CD8-positive, alpha-beta memory T cell (primary cell): ENCODE data around the gene KLK3. TPM values are rescaled to one million over a fixed set of nuclear protein-coding genes. Genes with fewer than 3 reads are reported as not detected.

Experiments
- CTCF ChIA-PET: fragments of 350-600 bp; sonication (Branson Sonifier 250); formaldehyde crosslinking; loops from one replicate; lab custom pipeline; 2021; ENCODE audit warnings: antibody characterized with exemption; lab: Charles Lee
- POLR2A ChIA-PET: fragments of 350-600 bp; sonication (Branson Sonifier 250); formaldehyde crosslinking; loops from one replicate; lab custom pipeline; 2021; ENCODE audit warnings: antibody characterized with exemption; lab: Charles Lee
- DNase-seq, 5 donors: peaks; one replicate each; pipeline versions ENCODE4 v3.0.0 to v3.0.0-alpha.2; 2020 to 2022; ENCODE audit warnings: mixed read lengths in 1 of 5
- H3K27ac ChIP-seq: one replicate; pipeline ENCODE4 v1.7.0; 2013; ENCODE audit warnings: low read depth, mild to moderate bottlenecking, low read length, moderate library complexity
- H3K27me3 ChIP-seq: 2 replicates; pipeline ENCODE4 v1.7.0; 2013; ENCODE audit warnings: low read length, mild to moderate bottlenecking; ENCODE audit not compliant: insufficient read depth, poor library complexity, severe bottlenecking
- H3K36me3 ChIP-seq: 2 replicates; pipeline ENCODE4 v1.7.0; 2013; ENCODE audit warnings: mild to moderate bottlenecking, low read length, moderate library complexity; ENCODE audit not compliant: insufficient read depth
- H3K4me1 ChIP-seq: 2 replicates; pipeline ENCODE4 v1.7.0; 2013; ENCODE audit warnings: mild to moderate bottlenecking, low read length, moderate library complexity; ENCODE audit not compliant: insufficient read depth
- H3K4me3 ChIP-seq: 2 replicates; pipeline ENCODE4 v1.7.0; 2013; ENCODE audit warnings: mild to moderate bottlenecking, low read length
- H3K9me3 ChIP-seq: 2 replicates; pipeline ENCODE4 v1.7.0; 2013; ENCODE audit warnings: mild to moderate bottlenecking, low read length
- H3K27ac Mint-ChIP-seq, 8 donors: one replicate each; pipeline ENCODE4 v1.8.0; 2020 to 2021; ENCODE audit warnings: mixed read lengths in 8 of 8, mild to moderate bottlenecking in 6 of 8, inconsistent platforms in 3 of 8, moderate library complexity in 3 of 8
- H3K27me3 Mint-ChIP-seq, 2 donors: one replicate each; pipeline ENCODE4 v1.8.0; 2020 to 2021; ENCODE audit warnings: mixed read lengths in 2 of 2, mild to moderate bottlenecking in 1 of 2, moderate library complexity in 1 of 2
- H3K36me3 Mint-ChIP-seq, 3 donors: one replicate each; pipeline ENCODE4 v1.8.0; 2020 to 2021; ENCODE audit warnings: mixed read lengths in 3 of 3, inconsistent platforms in 1 of 3, mild to moderate bottlenecking in 1 of 3
- H3K4me1 Mint-ChIP-seq, 3 donors: one replicate each; pipeline ENCODE4 v1.8.0; 2020 to 2021; ENCODE audit warnings: mixed read lengths in 3 of 3, inconsistent platforms in 1 of 3, mild to moderate bottlenecking in 1 of 3
- H3K4me3 Mint-ChIP-seq, 7 donors: one replicate each; pipeline ENCODE4 v1.8.0; 2020 to 2021; ENCODE audit warnings: mixed read lengths in 7 of 7, mild to moderate bottlenecking in 6 of 7, moderate library complexity in 4 of 7, inconsistent platforms in 2 of 7
- H3K9me3 Mint-ChIP-seq, 5 donors: one replicate each; pipeline ENCODE4 v1.8.0; 2020 to 2022; ENCODE audit warnings: mixed read lengths in 5 of 5, mild to moderate bottlenecking in 3 of 5, moderate library complexity in 2 of 5, inconsistent platforms in 1 of 5
- polyA plus RNA-seq: library from polyadenylated mRNA; unstranded; fragments of 300-500 nt; fragmentation: Illumina TruSeq; gene quantifications from one replicate; pipeline ENCODE4 v1.2.3, GENCODE V29; 2021
- total RNA-seq, 2 experiments: library from RNA; stranded (reverse); gene quantifications; one replicate each; pipeline ENCODE4 v1.2.3, GENCODE V29; 2021

KLK3 gene
- total and polyA plus RNA-seq, 3 experiments from 2014 or later = not detected

DNA sequence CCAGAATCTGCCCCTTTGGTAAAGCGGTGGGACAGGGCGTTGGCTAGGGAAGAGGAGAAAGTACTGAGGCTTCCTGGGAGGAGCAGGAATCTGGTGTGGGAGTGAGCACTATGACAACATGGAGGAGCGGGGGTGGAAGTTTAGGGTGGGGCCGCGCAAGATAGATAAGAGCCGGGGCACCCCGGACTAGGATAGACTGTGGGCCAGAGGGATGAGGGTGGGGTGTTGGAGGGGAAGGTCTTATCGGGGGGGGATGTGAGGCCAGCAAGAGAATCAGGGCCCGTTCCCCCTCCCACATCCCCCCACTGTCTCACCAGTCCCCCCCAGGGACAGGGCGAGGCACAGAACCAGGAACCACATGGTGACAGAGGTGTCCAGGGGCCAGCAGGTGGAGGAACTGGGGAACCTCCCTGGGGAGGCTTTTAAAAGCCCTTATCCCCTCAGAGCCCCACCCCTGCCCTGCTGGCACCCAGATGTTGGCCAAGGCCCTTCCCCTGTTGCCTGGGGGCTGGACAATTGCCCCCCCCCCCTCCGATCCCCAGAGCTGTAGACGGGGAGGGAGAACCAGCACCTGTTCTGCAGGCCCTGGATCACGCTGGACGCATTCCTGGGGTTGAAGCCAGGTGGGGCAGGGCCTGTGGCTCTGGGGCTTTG is 31.2 kb upstream of the KLK3 start, which contains the start of gene KLK1:
Gene KLK1 (minus strand): TSS at position 399 of the 654 bp plus-strand sequence. CDS start 39 bp downstream, at position 360.
- Histone ChIP-seq H3K9me3 (no peaks in the 10 kb centered on the region), H3K27me3 (peaks cover 20% of the 10 kb centered on the region), H3K36me3 (no peaks in the 10 kb centered on the region), H3K4me1 (peaks cover 5% of the 10 kb centered on the region), H3K27ac (peak within 1 kb of the TSS; percentile 57), H3K4me3 (no peak within 1 kb of the TSS)
- no peak within 1 kb of the TSS for H3K4me3 Mint-ChIP-seq
- H3K27me3 Mint-ChIP-seq = peaks cover 27 to 73% of the 10 kb centered on the region in 2 donors
- H3K36me3 Mint-ChIP-seq = peaks cover 0 to 5% (median 0%) of the 10 kb centered on the region in 3 donors
- DNase-seq = no peak
- ChIA-PET CTCF (no interaction called here), POLR2A (no interaction called here)
- peak within 1 kb of the TSS in 1 of 8 donors; percentile 30 for H3K27ac Mint-ChIP-seq
- H3K9me3 Mint-ChIP-seq = peaks cover 0 to 2% (median 0%) of the 10 kb centered on the region in 5 donors
- peaks cover 11 to 21% (median 12%) of the 10 kb centered on the region in 3 donors for H3K4me1 Mint-ChIP-seq

- H3K27me3 ChIP-seq = peaks cover 4% of the 10 kb centered on the region
- H3K9me3 ChIP-seq = no peaks in the 10 kb centered on the region
- no peak overlapping the region for H3K27ac ChIP-seq
- no peak overlapping the region for H3K4me3 ChIP-seq
- no peaks in the 10 kb centered on the region for H3K36me3 ChIP-seq
- Mint-ChIP-seq H3K9me3 (no peaks in the 10 kb centered on the region), H3K27ac (no peak overlapping the region), H3K4me3 (no peak overlapping the region), H3K4me1 (no peaks in the 10 kb centered on the region), H3K36me3 (peaks cover 0 to 5% (median 0%) of the 10 kb centered on the region in 3 donors), H3K27me3 (peaks cover 12 to 57% of the 10 kb centered on the region in 2 donors)
- no peaks in the 10 kb centered on the region for H3K4me1 ChIP-seq
- ChIA-PET POLR2A (no interaction called here), CTCF (no interaction called here)
- no peak for DNase-seq
Measured at GRCh38 chr19:50826492-50827240, 28.0 kb upstream of the KLK3 start.

GRCh38 chr19:50827476-50827875 is 27.2 kb upstream of the KLK3 start:
- peaks cover 14 to 53% of the 10 kb centered on the region in 2 donors for H3K27me3 Mint-ChIP-seq
- ChIA-PET POLR2A (no interaction called here), CTCF (no interaction called here)
- peak overlapping the region in 1 of 8 donors; percentile 32 for H3K27ac Mint-ChIP-seq
- H3K9me3 Mint-ChIP-seq = no peaks in the 10 kb centered on the region
- no peak for DNase-seq
- no peak overlapping the region for H3K4me3 Mint-ChIP-seq
- H3K36me3 Mint-ChIP-seq = peaks cover 0 to 2% (median 0%) of the 10 kb centered on the region in 3 donors
- H3K27ac ChIP-seq = no peak overlapping the region
- no peaks in the 10 kb centered on the region for H3K4me1 Mint-ChIP-seq
- H3K27me3 ChIP-seq = no peaks in the 10 kb centered on the region
- no peaks in the 10 kb centered on the region for H3K9me3 ChIP-seq
- no peaks in the 10 kb centered on the region for H3K36me3 ChIP-seq
- H3K4me3 ChIP-seq = no peak overlapping the region
- H3K4me1 ChIP-seq = no peaks in the 10 kb centered on the region

- H3K9me3 ChIP-seq = no peaks in the 10 kb centered on the region
- H3K4me1 Mint-ChIP-seq = peaks cover 0 to under 1% (median 0%) of the 10 kb centered on the region in 3 donors
- no peak overlapping the region for H3K4me3 Mint-ChIP-seq
- no peaks in the 10 kb centered on the region for H3K36me3 ChIP-seq
- no peak overlapping the region for H3K4me3 ChIP-seq
- no peak for DNase-seq
- H3K27me3 Mint-ChIP-seq = peaks cover 17 to 53% of the 10 kb centered on the region in 2 donors
- ChIA-PET CTCF (no interaction called here), POLR2A (no interaction called here)
- H3K27me3 ChIP-seq = no peaks in the 10 kb centered on the region
- no peaks in the 10 kb centered on the region for H3K9me3 Mint-ChIP-seq
- no peaks in the 10 kb centered on the region for H3K36me3 Mint-ChIP-seq
- H3K27ac ChIP-seq = no peak overlapping the region
- H3K4me1 ChIP-seq = no peaks in the 10 kb centered on the region
- no peak overlapping the region for H3K27ac Mint-ChIP-seq
Measured at GRCh38 chr19:50829801-50830200, 24.9 kb upstream of the KLK3 start.

GRCh38 chr19:50830266-50831025 is 24.3 kb upstream of the KLK3 start:
- ChIA-PET POLR2A (no interaction called here), CTCF (no interaction called here)
- H3K27ac Mint-ChIP-seq = no peak overlapping the region
- no peak for DNase-seq
- peaks cover 3 to 7% (median 5%) of the 10 kb centered on the region in 3 donors for H3K4me1 Mint-ChIP-seq
- peaks cover 4% of the 10 kb centered on the region for H3K27me3 ChIP-seq
- peaks cover 6% of the 10 kb centered on the region for H3K4me1 ChIP-seq
- H3K27me3 Mint-ChIP-seq = peaks cover 21 to 59% of the 10 kb centered on the region in 2 donors
- H3K4me3 ChIP-seq = no peak overlapping the region
- H3K9me3 Mint-ChIP-seq = no peaks in the 10 kb centered on the region
- no peaks in the 10 kb centered on the region for H3K36me3 ChIP-seq
- H3K27ac ChIP-seq = no peak overlapping the region
- no peak overlapping the region for H3K4me3 Mint-ChIP-seq
- H3K36me3 Mint-ChIP-seq = no peaks in the 10 kb centered on the region
- no peaks in the 10 kb centered on the region for H3K9me3 ChIP-seq

DNA sequence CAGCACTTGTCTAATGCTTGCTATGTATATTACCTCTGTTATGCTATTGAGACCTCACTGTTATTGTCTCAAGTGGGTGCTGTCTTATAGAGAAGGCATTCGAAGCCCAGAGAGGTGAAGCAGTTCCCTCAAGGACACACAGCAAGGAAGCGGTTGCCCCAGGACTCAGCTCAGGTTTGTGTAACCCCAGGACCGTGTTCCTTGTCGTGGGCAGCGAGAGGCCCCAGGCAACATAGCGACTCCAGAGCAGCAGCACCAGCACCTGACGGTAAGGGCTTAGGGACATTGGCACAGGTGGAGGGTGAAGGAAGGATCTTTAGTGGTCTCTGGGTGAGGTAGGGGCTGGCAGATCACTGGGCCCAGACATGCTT is 23.7 kb upstream of the KLK3 start:
- H3K27ac ChIP-seq = no peak overlapping the region
- Mint-ChIP-seq H3K4me1 (peaks cover 4 to 8% (median 6%) of the 10 kb centered on the region in 3 donors), H3K27ac (no peak overlapping the region), H3K36me3 (no peaks in the 10 kb centered on the region), H3K9me3 (no peaks in the 10 kb centered on the region), H3K4me3 (no peak overlapping the region), H3K27me3 (peaks cover 21 to 59% of the 10 kb centered on the region in 2 donors)
- H3K4me3 ChIP-seq = no peak overlapping the region
- peaks cover 4% of the 10 kb centered on the region for H3K27me3 ChIP-seq
- no peaks in the 10 kb centered on the region for H3K36me3 ChIP-seq
- H3K4me1 ChIP-seq = peaks cover 8% of the 10 kb centered on the region
- POLR2A ChIA-PET = no interaction called here
- DNase-seq = no peak
- CTCF ChIA-PET = no interaction called here
- no peaks in the 10 kb centered on the region for H3K9me3 ChIP-seq

DNA sequence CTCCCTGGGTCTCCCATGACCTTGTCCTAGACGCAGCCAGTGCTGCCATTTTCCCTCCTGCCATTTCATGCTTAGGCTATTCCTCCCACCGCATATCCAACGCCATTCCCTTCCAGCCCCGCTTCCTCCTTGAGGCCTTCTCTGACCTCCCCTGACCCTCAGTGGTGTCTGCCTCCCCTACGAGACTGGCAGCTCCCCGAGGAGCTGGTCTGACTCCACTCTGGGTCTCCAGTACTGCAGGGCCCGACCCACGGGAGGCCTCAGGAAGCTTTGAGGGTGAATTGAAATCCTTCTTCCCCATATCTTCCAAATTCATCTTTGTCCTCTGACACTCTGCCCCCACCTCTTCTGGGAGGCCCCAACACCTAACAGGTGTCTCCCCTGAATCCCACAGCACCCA is 22.0 kb upstream of the KLK3 start:
- no peak for DNase-seq
- Histone ChIP-seq H3K36me3 (no peaks in the 10 kb centered on the region), H3K9me3 (no peaks in the 10 kb centered on the region), H3K4me3 (no peak overlapping the region), H3K27me3 (peaks cover 10% of the 10 kb centered on the region), H3K27ac (no peak overlapping the region), H3K4me1 (peaks cover 13% of the 10 kb centered on the region)
- Mint-ChIP-seq H3K9me3 (peaks cover 0 to 2% (median 0%) of the 10 kb centered on the region in 5 donors), H3K4me3 (no peak overlapping the region), H3K27me3 (peaks cover 29 to 63% of the 10 kb centered on the region in 2 donors), H3K4me1 (peaks cover 11 to 15% (median 13%) of the 10 kb centered on the region in 3 donors), H3K36me3 (no peaks in the 10 kb centered on the region), H3K27ac (peak overlapping the region in 1 of 8 donors; percentile 14)
- CTCF ChIA-PET = no interaction called here
- POLR2A ChIA-PET = no interaction called here
